ENCODE measurements around the gene ATXN7L2.

Gene ATXN7L2

GRCh38 chr1:109529881-109530456 lies 46.3 kb downstream of the ATXN7L2 start:
- peak overlapping the region; percentile 54 for H3K27ac ChIP-seq
- no peak overlapping the region for H3K4me3 ChIP-seq (ENCODE audit: low read depth, low read length)

DNA sequence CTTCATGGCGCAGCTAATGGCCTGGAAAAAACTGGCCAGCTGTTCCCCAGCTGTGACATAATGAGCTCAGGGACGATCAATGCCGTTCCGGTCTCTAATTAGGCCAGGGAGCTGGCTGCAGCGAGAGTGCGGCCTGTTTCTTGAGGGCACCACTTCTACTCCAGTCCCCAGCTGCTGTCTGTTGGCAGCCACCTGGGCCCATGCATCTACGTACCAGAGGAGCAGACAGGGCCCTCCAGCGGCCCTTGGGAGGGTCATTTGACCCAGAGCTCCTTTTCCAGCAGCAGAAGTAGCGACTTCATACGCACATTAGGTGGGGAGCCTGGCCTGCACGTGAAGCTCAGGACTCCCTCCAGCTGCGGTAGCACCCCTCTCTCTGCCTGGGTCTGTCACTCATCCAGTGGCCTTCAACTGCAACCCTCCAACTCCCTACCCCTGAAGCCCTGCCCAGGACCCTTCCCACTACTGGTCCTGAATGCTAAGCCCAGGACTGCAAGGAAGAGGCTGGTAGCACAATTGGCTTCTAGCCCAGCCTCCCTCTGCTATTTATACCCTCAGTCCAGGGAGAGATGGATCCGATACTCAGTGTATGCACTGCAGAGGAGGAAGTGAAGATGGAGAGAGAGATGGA lies 46.9 kb downstream of the ATXN7L2 start:
- no peak for TF ChIP-seq CTCF (IDR thresholded peaks at IDR 0.05; ENCODE audit: low read depth, low read length)
- Histone ChIP-seq H3K27me3 (ENCODE audit: insufficient read depth, low read depth, severe bottlenecking) (no peaks in the 10 kb centered on the region), H3K36me3 (no peaks in the 10 kb centered on the region), H3K4me3 (ENCODE audit: low read depth, low read length) (no peak overlapping the region), H3K9me3 (ENCODE audit: severe bottlenecking) (no peaks in the 10 kb centered on the region), H3K27ac (peak overlapping the region; percentile 54)
- peak; percentile 54 for DNase-seq

More at GRCh38 chr1:109529881-109530456, 46.3 kb downstream of the ATXN7L2 start:
- Histone ChIP-seq H3K27me3 (ENCODE audit: insufficient read depth, low read depth, severe bottlenecking) (no peaks in the 10 kb centered on the region), H3K9me3 (ENCODE audit: severe bottlenecking) (no peaks in the 10 kb centered on the region), H3K36me3 (no peaks in the 10 kb centered on the region)
- TF ChIP-seq CTCF (IDR thresholded peaks at IDR 0.05; ENCODE audit: low read depth, low read length) = no peak
- DNase-seq = no peak

- TF ChIP-seq CTCF (IDR thresholded peaks at IDR 0.05; ENCODE audit: low read depth, low read length) = no peak
- DNase-seq = no peak
- H3K27me3 ChIP-seq (ENCODE audit: insufficient read depth, low read depth, severe bottlenecking) = no peaks in the 10 kb centered on the region
- H3K9me3 ChIP-seq (ENCODE audit: severe bottlenecking) = no peaks in the 10 kb centered on the region
- no peak overlapping the region for H3K4me3 ChIP-seq (ENCODE audit: low read depth, low read length)
- H3K36me3 ChIP-seq = no peaks in the 10 kb centered on the region
- peak overlapping the region; percentile 54; the same call in 1 of the 2 replicates for H3K27ac ChIP-seq
Measured at GRCh38 chr1:109531380-109531779, 47.7 kb downstream of the ATXN7L2 start.

DNA sequence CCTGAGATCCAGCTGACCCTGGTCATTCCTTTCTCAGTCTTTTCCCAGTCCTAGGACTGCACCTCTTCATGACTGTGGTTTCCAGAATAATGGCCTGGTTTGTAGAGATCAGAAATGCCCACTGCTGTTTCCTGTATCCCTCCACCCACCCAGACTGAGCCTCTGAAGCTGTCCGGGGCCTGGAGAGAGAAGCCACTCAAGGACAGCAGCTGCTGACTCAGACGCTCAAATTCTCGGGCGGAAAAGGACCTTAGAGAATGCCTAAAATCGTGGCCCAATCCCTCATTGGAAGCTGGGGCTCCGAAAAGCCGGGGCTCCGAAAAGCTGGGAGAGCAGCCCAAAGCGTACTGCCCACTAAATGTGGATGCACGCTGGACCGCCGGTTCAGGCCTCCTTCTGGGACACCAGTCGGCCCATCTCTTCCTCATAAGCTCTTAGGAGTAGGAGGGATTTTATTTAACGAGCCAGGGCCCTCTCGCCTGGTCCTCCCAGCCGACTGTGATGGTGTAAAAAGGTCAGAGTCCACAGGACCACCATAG lies 48.2 kb downstream of the ATXN7L2 start:
- H3K9me3 ChIP-seq (ENCODE audit: severe bottlenecking) = no peaks in the 10 kb centered on the region
- TF ChIP-seq CTCF (IDR thresholded peaks at IDR 0.05; ENCODE audit: low read depth, low read length) = no peak
- H3K36me3 ChIP-seq = no peaks in the 10 kb centered on the region
- H3K4me3 ChIP-seq (ENCODE audit: low read depth, low read length) = peak overlapping the region; percentile 40
- DNase-seq = peak; percentile 50
- H3K27ac ChIP-seq = peak overlapping the region; percentile 81
- H3K27me3 ChIP-seq (ENCODE audit: insufficient read depth, low read depth, severe bottlenecking) = no peaks in the 10 kb centered on the region

GRCh38 chr1:109532365-109533136 lies 48.8 kb downstream of the ATXN7L2 start:
- Histone ChIP-seq H3K36me3 (no peaks in the 10 kb centered on the region), H3K4me3 (ENCODE audit: low read depth, low read length) (peak overlapping the region; percentile 40), H3K27ac (peak overlapping the region; percentile 81), H3K27me3 (ENCODE audit: insufficient read depth, low read depth, severe bottlenecking) (no peaks in the 10 kb centered on the region), H3K9me3 (ENCODE audit: severe bottlenecking) (no peaks in the 10 kb centered on the region)
- peak; percentile 92 for DNase-seq
- TF ChIP-seq CTCF (IDR thresholded peaks at IDR 0.05; ENCODE audit: low read depth, low read length) = peak; percentile 97

Data from WERI-Rb-1 (cell line).